Keratinocyte (primary cell): ENCODE data around the gene MSTN. TPM values are rescaled to one million over a fixed set of nuclear protein-coding genes. Genes with fewer than 3 reads are reported as not detected.

Experiments
- DNase-seq: peaks from one replicate; pipeline ENCODE4 v3.0.0-alpha.2; 2011; ENCODE audit warnings: low read depth, missing footprints, low spot score
- FAIRE-seq: peaks from 2 replicates; lab custom pipeline; 2011; peaks lifted over from hg19 to GRCh38; lab: Jason Lieb, UNC
- H2AFZ ChIP-seq: 2 replicates; pipeline ENCODE4 v1.6.0; 2012; ENCODE audit warnings: low read length, control low read depth, inconsistent platforms; ENCODE audit not compliant: control insufficient read depth
- H3K27ac ChIP-seq: 2 replicates; pipeline ENCODE4 v1.5.1; 2011; ENCODE audit warnings: low read length; ENCODE audit not compliant: control insufficient read depth, insufficient read depth
- H3K27me3 ChIP-seq: 3 replicates; pipeline ENCODE4 v1.6.0; 2011; ENCODE audit warnings: low read length; ENCODE audit not compliant: control insufficient read depth, insufficient read depth; ENCODE audit errors: extremely low read depth
- H3K36me3 ChIP-seq, 2 experiments: 2 replicates in 1 of 2; 3 replicates in 1 of 2; pipeline ENCODE4 v1.5.1; 2011; ENCODE audit warnings: low read length in 2 of 2, mild to moderate bottlenecking in 1 of 2; ENCODE audit not compliant: control insufficient read depth in 2 of 2, insufficient read depth in 2 of 2; ENCODE audit errors: extremely low read depth in 1 of 2
- H3K4me1 ChIP-seq: 3 replicates; pipeline ENCODE4 v1.5.1; 2011; ENCODE audit warnings: low read length; ENCODE audit not compliant: control insufficient read depth, insufficient read depth; ENCODE audit errors: extremely low read depth
- H3K4me2 ChIP-seq: 3 replicates; pipeline ENCODE4 v1.6.0; 2011; ENCODE audit warnings: low read depth, low read length; ENCODE audit not compliant: control insufficient read depth, insufficient read depth; ENCODE audit errors: extremely low read depth
- H3K4me3 ChIP-seq, 3 experiments: fragments of 200-600 bp in 1 of 3; sonication (generic) in 1 of 3; 2 replicates in 2 of 3; 3 replicates in 1 of 3; pipeline ENCODE4 v1.5.1; 2011 to 2016; ENCODE audit warnings: low read length in 3 of 3, mild to moderate bottlenecking in 3 of 3, control low read depth in 2 of 3, inconsistent platforms in 1 of 3, low read depth in 1 of 3, mixed read lengths in 1 of 3, mixed run types in 1 of 3, moderate library complexity in 1 of 3; ENCODE audit not compliant: control insufficient read depth in 2 of 3, insufficient read depth in 2 of 3; ENCODE audit errors: extremely low read depth in 1 of 3
- H3K79me2 ChIP-seq: 2 replicates; pipeline ENCODE4 v1.6.0; 2012; ENCODE audit warnings: low read length; ENCODE audit not compliant: control insufficient read depth, insufficient read depth
- H3K9ac ChIP-seq: 3 replicates; pipeline ENCODE4 v1.6.0; 2011; ENCODE audit warnings: low read length; ENCODE audit not compliant: control insufficient read depth, insufficient read depth; ENCODE audit errors: extremely low read depth
- H3K9me1 ChIP-seq: 3 replicates; pipeline ENCODE4 v1.6.0; 2011; ENCODE audit warnings: low read length; ENCODE audit not compliant: control insufficient read depth, insufficient read depth; ENCODE audit errors: extremely low read depth
- H3K9me3 ChIP-seq: 2 replicates; pipeline ENCODE4 v1.5.1; 2012; ENCODE audit warnings: low read depth, low read length; ENCODE audit not compliant: control insufficient read depth
- H4K20me1 ChIP-seq: 3 replicates; pipeline ENCODE4 v1.6.0; 2011; ENCODE audit warnings: low read length; ENCODE audit not compliant: control insufficient read depth, insufficient read depth; ENCODE audit errors: extremely low read depth
- CTCF ChIP-seq, 3 experiments: IDR thresholded peaks in 1 of 3; conservative IDR thresholded peaks in 1 of 3; optimal IDR thresholded peaks in 1 of 3; 2 replicates in 2 of 3; 3 replicates in 1 of 3; pipeline versions ENCODE3 to v1.5.1; 2011; ENCODE audit warnings: low read length in 3 of 3, mild to moderate bottlenecking in 3 of 3, moderate library complexity in 2 of 3, control low read depth in 1 of 3, inconsistent platforms in 1 of 3; ENCODE audit not compliant: insufficient read depth in 2 of 3; ENCODE audit errors: extremely low read depth in 1 of 3
- EZH2 ChIP-seq: IDR thresholded peaks from one replicate; pipeline ENCODE4 v1.6.1; 2012; ENCODE audit warnings: inconsistent platforms, mild to moderate bottlenecking, low read length, moderate library complexity
- dilution Hi-C: fragments of 300-500 bp; cut with MboI; formaldehyde crosslinking; loops from one replicate; pipeline ENCODE4 v1.7.0; 2020; ENCODE audit warnings: low sequenced_read_pairs; ENCODE audit not compliant: extremely low pct_ligation_motif_present
- polyA plus RNA-seq, 5 experiments: library from polyadenylated mRNA; depleted of rRNA in 3 of 5; stranded (reverse) in 3 of 5; stranded (forward) in 1 of 5; unstranded in 1 of 5; fragments of >200 nt; gene quantifications; 1 replicate in 1 of 5; 2 replicates in 3 of 5; 3 replicates in 1 of 5; pipeline versions ENCODE4 v1.2.1 to v1.2.3, GENCODE V29; 2011 to 2012; ENCODE audit warnings: missing spikeins in 2 of 5, low read depth in 1 of 5, low replicate concordance in 1 of 5

MSTN gene
- polyA plus RNA-seq, 1 donor (not counting 4 experiments of a cell fraction or from before 2014, with no cell fraction given): not detected

GRCh38 chr2:190062053-190062452, 476 bp downstream of the MSTN start:
- DNase-seq: no peak
- Histone ChIP-seq H3K9me3 (no peaks in the 10 kb centered on the region), H3K36me3 (no peaks in the 10 kb centered on the region), H3K27me3 (no peaks in the 10 kb centered on the region), H2AFZ (no peak overlapping the region), H3K4me1 (no peaks in the 10 kb centered on the region), H3K4me3 (no peak overlapping the region), H4K20me1 (no peaks in the 10 kb centered on the region), H3K9ac (no peak overlapping the region), H3K4me2 (no peak overlapping the region), H3K79me2 (no peaks in the 10 kb centered on the region), H3K27ac (no peak overlapping the region), H3K9me1 (no peaks in the 10 kb centered on the region)
- FAIRE-seq: no peak
- dilution Hi-C loops: no loop called here
- no peak for TF ChIP-seq CTCF (optimal IDR thresholded peaks at IDR 0.05 in 1 of 3, IDR thresholded peaks at IDR 0.05 in 1 of 3, conservative IDR thresholded peaks at IDR 0.05 in 1 of 3; ENCODE audit: extremely low read depth in 1 of 3, insufficient read depth in 2 of 3, low read length in 3 of 3)
- no peak for TF ChIP-seq EZH2

GRCh38 chr2:190060626-190061025, 1.9 kb downstream of the MSTN start:
- no peak for FAIRE-seq
- Histone ChIP-seq H3K27me3 (no peaks in the 10 kb centered on the region), H2AFZ (no peak overlapping the region)

More at GRCh38 chr2:190060626-190061025, 1.9 kb downstream of the MSTN start:
- Histone ChIP-seq H3K4me1 (no peaks in the 10 kb centered on the region), H3K9me3 (no peaks in the 10 kb centered on the region), H3K9ac (no peak overlapping the region), H3K27ac (no peak overlapping the region), H3K9me1 (no peaks in the 10 kb centered on the region), H3K79me2 (no peaks in the 10 kb centered on the region), H3K4me3 (no peak overlapping the region), H4K20me1 (no peaks in the 10 kb centered on the region), H3K4me2 (no peak overlapping the region), H3K36me3 (no peaks in the 10 kb centered on the region)
- no peak for TF ChIP-seq EZH2
- no peak for TF ChIP-seq CTCF (optimal IDR thresholded peaks at IDR 0.05 in 1 of 3, IDR thresholded peaks at IDR 0.05 in 1 of 3, conservative IDR thresholded peaks at IDR 0.05 in 1 of 3; ENCODE audit: extremely low read depth in 1 of 3, insufficient read depth in 2 of 3, low read length in 3 of 3)
- no peak for DNase-seq
- dilution Hi-C loops: no loop called here
